A204.1 (cell line): Measurements from ENCODE around the gene HMHB1.

Source experiments
- FAIRE-seq: peaks from 2 replicates; lab custom pipeline; 2012; peaks lifted over from hg19 to GRCh38; lab: Jason Lieb, UNC

The HMHB1 gene

DNA sequence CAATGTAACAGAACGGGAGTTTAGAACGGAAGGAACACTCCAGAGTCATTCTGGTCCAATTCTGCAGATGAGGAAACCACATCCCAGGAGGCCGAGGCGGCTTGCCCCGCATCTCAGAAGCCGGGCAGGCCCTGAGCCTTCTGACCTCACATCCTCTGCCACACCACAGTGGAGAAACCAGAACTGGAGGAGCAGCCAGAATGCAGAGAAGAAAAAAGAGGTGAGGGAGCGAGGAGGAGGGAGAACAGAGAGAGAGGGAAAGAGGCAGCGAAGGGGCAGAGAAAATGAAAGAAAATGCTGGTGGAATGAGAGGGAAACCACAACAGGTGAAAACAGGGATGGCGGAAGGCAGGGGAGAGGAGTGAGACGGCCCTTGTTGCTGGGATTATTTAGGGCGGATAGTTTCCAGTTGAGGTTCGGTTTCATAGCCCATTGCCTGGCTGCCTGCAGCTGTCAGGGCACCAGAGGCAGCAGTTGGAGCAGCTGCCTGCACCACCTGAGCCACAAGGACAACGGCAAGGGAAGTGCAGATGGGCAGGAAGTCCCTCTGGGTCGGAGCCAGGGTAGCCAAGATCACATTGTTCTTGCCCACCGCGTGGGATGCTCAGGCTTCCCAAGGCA is at the start of gene HMHB1:
TSS of gene HMHB1 (plus strand) at position 77 of the 621 bp plus-strand sequence.
- FAIRE-seq: no peak

DNA sequence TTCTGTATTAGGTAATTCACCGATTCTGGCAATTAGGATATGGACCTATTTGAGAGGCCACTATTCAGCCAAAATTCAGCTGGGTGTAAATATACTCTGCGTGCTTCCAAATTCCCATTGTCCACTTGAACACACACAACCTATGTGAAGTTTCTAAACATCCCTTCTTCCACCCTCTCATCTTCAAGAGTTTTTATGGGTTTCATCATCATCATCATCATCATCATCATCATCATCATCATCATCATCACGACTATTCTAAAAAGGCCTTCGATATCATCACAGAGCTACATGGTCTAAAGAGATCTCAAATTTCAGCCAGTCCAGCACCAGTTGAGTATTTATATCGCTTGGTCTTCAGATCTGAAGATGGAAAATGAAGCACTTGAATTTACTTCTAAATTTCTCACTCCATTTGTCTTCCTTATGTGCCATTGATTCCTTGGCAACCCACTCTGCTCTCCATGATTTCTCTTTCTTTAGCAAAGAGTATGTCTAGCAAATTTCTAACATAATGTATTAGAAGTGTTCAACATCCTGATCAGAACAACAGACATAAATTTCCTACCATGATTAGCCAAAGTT is 49.2 kb upstream of the HMHB1 start:
- FAIRE-seq: no peak

DNA sequence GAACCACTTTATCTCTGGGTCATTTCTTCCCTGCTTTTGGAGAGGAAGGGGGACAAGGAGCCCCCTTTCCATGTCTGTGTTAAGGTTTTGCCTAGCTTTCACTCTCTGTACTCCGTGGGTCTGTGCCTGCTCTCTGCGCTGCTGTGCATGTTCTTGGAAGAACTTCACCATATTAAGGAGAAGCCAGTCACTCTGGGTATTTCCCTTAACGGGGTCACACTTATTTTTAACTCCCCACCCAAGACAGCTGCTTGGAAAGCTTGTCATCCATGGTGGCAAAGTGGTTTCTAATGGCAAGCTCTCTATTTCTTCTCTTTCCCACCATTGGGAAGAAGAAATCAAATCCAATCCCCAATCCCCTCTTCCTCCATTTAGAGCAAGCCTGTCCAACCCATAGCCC is 44.8 kb upstream of the HMHB1 start:
- FAIRE-seq: no peak

DNA sequence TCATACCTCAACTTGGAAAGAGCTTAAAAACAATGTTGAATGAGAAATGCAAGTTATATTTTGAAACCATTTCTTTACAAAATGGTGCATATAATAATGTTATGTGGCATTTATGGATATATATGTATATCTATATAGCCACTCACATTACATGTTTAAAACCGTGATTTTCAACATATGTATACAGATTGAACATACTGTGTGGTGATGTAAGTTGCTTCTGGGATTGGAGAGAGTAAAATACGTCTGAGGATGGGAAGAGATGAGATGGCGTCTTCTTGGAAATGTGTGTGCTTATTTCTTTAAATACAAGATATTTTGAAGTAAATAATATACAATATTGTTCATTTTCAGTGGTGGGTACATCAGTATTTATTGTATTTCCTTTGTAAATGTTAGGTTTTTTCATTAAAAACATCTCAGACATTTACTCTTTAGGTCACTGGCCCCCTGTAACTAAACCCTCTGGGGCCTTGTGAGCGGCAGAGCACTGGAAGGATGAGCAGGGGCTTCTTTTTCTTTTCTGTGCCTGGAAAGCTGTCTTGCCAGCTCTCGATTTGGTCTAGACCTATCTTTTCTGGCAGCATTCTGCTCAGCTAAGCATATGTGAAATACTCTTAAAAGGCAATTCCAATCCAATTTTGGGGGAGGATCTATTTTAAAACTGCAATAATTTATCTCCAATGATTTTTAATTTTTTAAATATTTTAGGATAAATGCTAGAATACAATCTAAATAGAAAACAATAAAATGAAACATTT is 42.8 kb upstream of the HMHB1 start:
- no peak for FAIRE-seq

DNA sequence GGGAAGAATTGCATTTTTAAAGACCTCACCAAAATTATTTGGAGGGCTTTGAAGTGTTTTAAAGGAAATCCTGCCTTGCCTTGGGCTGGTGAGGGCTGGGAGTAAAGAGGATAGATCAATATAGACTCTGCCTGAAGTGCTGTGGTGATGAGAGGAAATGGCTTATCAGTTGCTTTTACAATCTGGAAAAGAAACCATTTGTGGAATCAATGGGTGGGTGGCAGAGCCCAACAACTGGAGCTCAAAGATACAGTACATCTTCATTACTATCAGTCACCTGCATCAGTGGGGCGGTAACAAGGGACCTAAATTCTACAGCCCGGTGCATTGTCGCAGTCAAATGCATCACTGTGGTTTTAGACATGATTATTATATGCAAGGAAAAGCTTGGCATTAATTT is 41.5 kb upstream of the HMHB1 start:
- no peak for FAIRE-seq

DNA sequence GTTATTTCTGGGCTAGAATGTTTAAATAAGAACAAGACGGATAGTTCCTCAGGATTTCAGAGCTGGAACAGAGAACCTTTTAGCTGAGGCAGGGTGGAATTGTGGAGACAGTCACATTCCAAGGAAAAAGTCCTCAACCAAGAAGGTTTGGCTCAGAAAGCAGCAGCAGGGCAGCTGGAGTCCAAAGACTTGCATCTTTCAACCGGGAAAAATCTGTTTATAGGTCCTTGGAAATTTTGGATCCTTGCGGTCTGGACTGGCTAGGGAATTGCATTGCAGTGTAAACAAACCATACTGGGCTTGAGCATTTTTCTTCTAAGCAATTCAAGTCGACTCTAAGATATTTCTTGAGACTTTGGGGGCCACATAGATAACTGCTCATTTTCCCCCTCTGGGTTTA is 40.8 kb upstream of the HMHB1 start:
- FAIRE-seq: no peak

DNA sequence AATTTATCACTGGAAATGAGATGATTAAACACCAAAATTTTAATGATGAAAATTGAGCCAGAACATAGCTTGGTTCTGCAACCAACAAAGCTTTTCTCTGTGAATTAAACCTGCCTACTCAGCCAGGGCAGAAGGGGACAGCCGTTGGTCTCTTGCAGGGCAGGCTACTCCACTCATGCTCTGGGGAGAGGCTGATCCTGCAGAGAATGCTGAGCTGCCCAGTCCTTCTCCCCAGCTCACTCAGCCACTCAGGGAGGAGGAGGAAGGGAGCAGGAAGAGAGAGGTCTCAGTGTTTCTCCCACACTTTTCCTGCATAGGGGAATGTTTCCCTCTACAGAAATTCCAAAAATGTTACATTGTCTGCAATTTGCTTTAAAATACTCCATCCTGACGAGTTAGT is 40.4 kb upstream of the HMHB1 start:
- FAIRE-seq: no peak

DNA sequence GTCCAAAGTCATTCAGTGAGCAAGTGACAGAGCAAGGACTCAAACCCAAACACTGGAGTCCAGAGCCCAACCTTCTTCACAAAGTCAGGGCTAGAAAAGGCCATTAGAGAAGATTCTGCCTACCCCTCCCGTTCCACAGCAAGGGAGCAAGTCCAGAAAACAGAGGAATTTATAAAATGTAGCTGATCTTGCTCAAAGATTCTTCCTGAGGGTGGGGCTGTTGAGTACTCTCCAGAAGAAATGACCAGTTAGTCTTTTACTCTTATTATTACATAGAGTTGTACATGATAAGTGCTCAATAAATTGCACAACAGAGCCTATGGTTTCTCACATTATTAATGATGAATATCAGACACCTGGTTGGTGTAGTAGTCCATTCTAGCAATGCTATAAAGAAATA is 39.3 kb upstream of the HMHB1 start:
- FAIRE-seq: no peak

DNA sequence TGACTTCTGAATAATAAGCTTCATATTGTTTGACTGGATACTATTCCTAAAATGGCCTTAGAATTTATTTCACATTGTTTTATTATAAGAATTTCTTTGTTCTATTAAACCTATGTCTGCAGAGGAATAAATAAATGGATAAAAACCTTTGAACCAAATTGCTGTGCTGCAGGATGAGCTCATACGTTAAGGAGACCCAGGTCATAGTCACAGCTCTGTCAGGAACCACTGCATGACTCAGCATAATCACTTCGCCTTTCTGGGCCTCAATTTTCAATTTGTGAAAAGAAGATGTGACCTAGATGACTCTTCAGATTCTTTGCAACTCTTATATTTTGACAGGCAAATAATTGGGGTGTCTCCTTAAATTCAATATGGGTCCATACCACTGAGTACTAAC is 36.7 kb upstream of the HMHB1 start:
- no peak for FAIRE-seq

DNA sequence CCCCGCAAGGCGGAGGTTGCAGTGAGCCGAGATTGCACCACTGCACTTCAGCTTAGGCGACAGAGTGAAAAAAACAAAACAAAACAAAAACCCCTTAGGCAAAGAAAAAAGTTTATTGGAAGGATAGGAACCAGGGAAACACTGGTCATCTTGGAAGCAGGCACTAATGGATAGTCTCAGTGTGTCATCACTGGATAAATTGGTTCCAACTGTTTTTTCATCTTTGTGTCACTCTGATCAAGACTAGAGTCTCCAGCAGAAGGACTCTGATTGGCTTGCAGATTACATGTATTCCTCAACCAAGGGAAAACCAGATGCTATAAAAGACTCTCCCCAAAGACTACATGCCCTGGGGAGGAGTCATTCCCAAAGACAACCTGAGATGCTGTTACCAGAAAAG is 35.0 kb upstream of the HMHB1 start:
- FAIRE-seq: no peak

DNA sequence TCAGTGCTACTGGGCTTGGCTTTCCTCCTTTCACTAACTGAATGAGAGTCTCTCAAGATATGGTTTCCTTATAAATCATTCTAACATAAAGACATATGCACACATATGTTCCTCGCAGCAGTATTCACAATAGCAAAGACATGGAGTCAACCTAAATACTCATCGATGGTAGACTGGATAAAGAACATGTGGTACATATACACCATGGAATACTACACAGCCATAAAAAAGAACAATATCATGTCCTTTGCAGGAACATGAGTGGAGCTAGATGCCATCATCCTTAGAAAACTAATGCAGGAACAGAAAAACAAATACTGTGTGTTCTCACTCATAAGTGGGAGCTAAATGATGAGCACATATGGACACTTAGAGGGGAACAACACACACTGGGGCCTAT is 32.5 kb upstream of the HMHB1 start:
- FAIRE-seq: no peak

DNA sequence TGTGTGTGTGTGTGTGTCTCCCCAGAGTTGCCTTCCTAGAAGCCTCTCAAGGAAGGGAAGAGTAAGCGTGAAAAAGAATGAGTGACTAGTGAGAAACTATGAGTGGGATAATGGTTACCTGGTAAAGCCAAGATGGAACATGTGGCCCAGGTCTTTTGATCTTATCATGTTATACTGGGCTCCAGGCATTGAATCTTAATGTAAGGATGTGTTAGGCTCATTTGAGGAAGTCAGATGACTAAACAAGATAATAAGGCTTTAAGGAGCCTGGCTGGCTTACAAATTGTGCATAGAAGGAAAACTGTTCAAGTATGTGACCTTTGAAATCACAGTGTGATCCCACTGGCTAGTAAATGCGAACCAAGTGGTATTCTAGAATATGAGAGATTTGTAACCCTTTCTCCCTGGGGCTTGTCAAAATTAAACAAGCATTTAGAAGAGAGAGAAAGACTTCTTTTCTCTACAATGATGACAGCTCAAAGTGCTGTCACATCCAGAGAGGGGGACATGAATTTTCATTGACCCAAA is 29.9 kb upstream of the HMHB1 start:
- no peak for FAIRE-seq

DNA sequence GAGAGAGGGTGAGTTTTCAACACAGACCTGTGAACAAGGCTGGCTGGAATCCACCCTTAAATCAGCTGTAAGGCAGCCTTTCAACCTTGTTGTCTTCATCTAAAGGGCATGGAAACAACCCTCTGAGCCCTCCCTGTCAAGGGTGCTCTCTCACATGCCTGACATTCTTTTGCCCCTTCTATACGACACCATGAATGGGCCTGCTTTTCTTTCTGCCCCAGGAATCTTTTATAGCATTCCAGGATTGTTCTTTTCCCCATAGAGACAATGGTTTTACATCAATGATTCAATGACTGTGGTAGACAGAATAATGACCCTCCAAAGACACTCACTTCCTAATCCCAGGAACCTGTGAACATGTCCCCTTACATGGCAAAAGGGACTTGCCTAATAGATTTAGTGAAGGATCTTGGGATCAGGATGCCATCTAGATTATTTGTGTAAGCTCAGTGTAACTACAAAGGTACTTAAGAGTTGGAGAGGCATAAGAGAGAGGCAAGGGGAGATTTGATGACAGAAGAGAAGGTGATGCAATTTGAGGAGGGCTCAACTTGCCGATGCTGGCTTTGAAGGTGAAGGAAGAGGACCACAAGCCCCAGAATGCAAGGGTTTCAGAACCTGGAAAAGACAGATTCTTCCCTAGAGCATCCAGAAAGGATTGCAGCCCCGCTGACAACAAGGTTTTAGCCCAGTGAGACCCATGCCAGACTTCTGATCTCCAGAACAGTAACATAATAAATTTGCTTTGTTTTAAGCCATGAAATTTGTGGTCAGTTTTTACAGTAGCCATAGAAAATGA is 29.2 kb upstream of the HMHB1 start:
- FAIRE-seq: no peak

DNA sequence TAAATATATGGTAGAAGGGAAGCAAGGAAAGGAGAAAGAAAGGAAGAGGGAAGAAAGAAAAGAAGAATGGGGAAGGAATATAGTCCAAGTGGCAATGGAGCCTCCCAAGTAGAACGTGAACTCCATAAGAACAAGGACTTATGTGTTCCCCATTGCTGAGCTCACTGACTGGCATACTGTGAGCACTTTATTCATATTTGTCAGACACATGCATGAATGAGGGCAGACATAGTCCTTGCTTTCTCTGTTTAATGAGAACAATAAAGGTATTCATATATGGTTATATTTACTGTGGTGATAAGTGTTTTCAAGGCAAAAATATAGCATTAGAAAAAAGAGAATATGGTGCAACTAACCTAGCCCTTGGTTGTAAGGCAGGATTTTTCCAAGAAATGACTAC is 23.6 kb upstream of the HMHB1 start:
- FAIRE-seq: no peak

DNA sequence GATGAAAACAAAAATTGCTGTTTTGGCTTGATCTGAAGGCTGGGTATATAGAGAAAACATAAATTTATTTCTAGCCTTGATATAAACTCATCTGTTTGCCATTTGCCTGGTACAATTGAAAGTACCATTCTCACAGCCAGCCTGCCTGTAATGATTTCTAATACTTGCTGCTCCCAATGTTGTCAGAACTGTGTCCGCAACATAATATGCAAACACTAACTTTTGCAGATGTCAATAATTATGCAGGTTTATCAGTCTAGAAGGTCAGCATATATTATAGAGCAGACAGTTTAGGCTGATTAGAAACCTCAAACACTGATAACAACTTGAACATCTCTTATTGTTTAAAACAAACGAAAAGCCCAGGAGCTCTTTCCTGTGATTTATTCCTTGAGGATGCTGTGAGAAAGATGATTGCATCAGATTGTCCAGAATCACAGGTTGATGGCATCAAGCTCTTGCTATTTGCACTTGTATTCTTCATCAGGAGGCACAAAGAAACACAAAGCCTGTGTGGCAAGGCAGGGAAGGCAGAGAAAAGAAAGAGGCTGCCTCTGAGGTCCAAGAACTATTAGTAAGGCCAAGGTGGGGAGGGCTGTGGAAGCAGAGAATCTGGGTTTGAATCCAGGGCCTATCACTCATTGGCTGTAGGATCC is 21.4 kb upstream of the HMHB1 start:
- FAIRE-seq: no peak

DNA sequence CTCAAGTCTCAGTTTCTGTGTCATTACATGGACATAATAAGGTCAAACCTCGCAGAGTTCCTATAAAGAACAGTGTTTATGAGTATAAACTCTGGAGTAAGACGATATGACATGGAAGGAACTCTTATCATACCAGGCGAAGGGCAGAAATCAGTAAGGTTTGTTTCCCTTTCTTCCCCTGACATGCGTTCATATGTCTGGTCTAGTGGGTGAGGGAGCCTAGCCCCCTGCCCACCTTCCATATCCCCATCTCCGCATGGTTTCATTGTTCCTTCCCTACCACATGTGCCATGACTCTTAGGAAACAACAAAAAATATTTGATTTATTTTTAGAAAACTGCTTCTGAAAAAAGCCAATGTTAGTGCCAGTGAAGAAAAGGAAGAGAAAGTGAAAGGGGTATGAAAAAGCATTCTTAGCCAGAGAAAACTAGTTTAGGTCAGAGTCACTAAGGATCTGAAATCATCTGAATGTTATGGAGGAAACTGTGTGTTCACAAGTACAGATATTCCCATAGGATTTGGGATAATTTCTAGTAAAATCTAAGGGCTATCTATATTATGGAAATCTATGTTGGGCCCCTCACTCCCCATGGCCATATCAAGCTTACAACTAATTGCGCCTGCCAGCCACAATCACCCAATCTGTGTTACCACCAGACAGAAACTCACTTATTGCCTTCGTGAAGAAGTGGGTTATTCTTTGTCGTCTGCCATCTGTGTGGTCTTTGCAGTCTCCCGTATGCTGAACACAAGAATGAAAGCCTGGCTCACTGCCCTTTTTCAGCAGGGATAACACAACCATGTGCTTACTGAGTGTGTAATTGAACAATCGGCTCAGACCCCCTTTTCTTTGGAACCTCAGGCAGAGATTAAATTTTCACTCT is 19.9 kb upstream of the HMHB1 start:
- FAIRE-seq: no peak

DNA sequence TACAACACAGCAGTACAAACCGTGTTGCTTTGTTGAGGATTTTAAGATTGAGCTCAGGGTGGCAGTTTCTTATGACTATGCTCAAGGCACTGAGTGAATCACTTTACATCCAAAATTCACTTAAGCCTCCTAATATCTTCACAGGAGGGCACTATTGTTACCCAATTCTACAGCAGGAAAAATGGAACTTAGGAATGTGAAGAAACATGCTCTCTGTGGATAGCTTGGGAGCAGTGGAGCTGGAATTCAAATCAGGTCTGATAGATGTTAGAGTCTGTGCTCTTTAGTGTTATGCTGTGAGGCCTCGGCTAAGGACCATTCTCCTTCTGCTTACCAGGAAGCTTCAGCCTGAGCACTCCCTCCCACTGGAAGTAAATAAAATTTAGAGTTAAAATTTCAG is 18.7 kb upstream of the HMHB1 start:
- no peak for FAIRE-seq

DNA sequence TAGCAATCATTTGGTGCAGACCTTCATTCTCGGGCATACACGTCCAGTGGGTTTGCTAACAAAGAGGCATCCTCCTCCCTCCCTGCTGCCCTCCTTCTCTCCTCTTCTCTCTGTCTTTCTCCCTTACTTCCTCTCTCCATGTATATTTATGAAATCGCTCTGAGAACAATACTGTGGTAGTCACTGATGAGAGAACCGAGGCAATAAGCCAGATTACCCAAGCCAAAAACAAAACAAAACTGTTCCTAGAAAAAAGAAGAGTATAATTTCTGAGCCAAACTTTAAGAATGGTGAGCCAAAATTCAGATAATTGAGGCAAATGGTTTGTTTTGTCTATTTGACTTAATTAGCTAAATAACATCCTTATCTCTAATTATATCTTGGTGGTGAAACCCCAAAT is 15.8 kb upstream of the HMHB1 start:
- no peak for FAIRE-seq

DNA sequence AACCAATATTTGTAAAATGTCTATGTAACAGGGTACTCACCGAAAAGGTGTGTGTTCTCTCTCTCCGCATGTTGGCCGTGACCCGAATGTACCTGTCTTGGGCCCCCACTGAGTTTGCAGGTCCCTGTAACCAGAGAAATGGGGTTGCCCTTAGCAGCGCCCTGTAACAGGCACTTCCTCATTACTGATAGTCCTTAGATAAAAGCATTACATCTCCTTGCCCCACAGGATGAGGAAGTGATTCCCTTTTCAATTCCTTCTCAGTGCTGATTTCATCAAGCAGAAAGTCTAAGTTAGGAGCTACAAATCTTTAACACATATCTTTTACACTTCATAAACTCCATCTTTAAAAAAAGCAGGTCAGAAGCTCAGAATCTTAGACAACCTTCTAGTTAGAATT is 15.2 kb upstream of the HMHB1 start:
- FAIRE-seq: no peak

DNA sequence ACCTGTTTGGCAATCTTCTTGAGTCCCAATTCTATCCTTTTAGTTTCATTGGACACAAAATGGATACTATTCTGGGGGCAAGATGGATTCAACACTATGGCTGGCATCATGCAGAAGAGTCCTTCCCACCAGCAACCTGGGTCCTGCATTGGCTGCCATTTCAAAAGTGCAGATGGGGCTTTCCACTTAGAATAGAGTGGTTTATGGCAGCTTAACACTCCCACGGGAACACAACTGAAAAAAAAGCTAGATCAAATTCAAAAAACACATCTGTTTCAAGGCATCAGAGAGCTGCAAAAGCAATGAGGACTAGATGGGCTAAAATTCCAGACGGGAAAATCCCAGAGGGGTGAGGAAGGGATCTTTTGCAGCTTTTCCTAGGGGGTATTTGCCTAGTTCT is 11.2 kb upstream of the HMHB1 start:
- FAIRE-seq: no peak

DNA sequence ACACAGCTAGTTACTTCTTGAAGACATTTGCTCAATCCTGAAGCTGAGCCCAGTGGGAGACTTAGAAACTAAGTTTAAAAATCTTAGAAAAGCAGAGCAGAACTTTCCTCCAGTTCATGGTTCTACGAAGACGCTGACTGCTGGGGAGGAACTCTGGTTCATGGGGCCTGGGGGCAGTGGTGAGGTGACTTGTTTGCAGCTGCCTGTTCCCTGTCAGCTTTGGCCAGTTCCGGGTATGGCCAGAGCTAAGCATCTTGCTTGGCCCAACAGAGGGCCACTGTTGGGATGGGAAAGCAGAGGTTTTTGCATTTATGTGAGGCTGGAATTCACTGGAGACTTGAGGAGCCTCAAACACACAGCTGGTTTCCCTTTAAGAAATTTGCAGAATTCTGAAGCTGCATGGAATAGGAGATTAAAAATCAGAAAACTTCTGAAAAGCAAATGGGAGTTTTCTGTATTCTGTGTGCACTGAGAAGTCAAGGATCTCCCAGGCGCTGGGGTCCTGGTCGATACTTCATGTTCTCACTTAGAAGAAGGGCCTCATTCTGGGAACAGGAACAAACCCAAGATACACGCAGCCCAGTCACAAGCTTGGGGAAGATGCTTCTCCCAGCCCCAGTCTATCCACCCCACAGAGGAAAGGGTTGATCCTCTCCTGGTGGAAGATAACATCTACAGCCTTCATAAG is 10.6 kb upstream of the HMHB1 start:
- no peak for FAIRE-seq
